AG04450 (cell line): ENCODE results near the gene PARD6G. TPM values are rescaled to one million over a fixed set of nuclear protein-coding genes. Genes with fewer than 3 reads are reported as not detected.

Experiments used
- CTCF ChIA-PET: fragments of 300-600, 350-600 bp; formaldehyde crosslinking; extraction: SDS; loops from one replicate; lab custom pipeline; 2022; ENCODE audit warnings: antibody characterized with exemption, inconsistent platforms; lab: Charles Lee
- POLR2A ChIA-PET: fragments of 350-600 bp; formaldehyde crosslinking; extraction: SDS; loops from one replicate; lab custom pipeline; 2021; ENCODE audit warnings: antibody characterized with exemption, inconsistent platforms; lab: Yijun Ruan, JAX
- DNase-seq: peaks from one replicate; pipeline ENCODE4 v3.0.0-alpha.2; 2011; ENCODE audit warnings: low read depth, low spot score
- H3K27ac ChIP-seq: one replicate; pipeline ENCODE4 v1.5.1; 2012; ENCODE audit warnings: low read depth, low read length, control low read depth
- H3K27me3 ChIP-seq: one replicate; pipeline ENCODE4 v1.6.0; 2012; ENCODE audit warnings: low read length; ENCODE audit not compliant: control insufficient read depth, insufficient read depth
- H3K4me3 ChIP-seq: 2 replicates; pipeline ENCODE4 v1.5.1; 2011; ENCODE audit warnings: mild to moderate bottlenecking, low read depth, low read length, control low read depth
- H3K9me3 ChIP-seq: 2 replicates; pipeline ENCODE4 v1.5.1; 2012; ENCODE audit warnings: low read length; ENCODE audit not compliant: control insufficient read depth, insufficient read depth
- CTCF ChIP-seq: IDR thresholded peaks from 2 replicates; pipeline ENCODE4 v1.5.1; 2011; ENCODE audit warnings: low read depth, low read length, control low read depth, inconsistent platforms
- polyA plus RNA-seq: library from polyadenylated mRNA; depleted of rRNA; stranded (reverse); fragments of >200 nt; gene quantifications from 2 replicates; pipeline ENCODE4 v1.2.3, GENCODE V29; 2011

The PARD6G gene
- polyA plus RNA-seq, 1 experiment = 11.2 TPM

- ChIA-PET CTCF (interaction anchor here (0.8 to 1.1 kb wide), 2 partner anchors 18 to 21 kb away, joined by 3 to 6 read pairs; no protein-coding TSS in a partner anchor), POLR2A (no interaction called here)
- H3K27me3 ChIP-seq = no peaks in the 10 kb centered on the region
- no peak overlapping the region for H3K4me3 ChIP-seq
- no peak overlapping the region for H3K27ac ChIP-seq
- H3K9me3 ChIP-seq = no peaks in the 10 kb centered on the region; the same call in 1 of the 2 replicates
- no peak for TF ChIP-seq CTCF
- no peak for DNase-seq
These were observed 71.7 kb downstream of the PARD6G start for GRCh38 chr18:80175451-80176204.

- TF ChIP-seq CTCF = no peak
- no peaks in the 10 kb centered on the region for H3K27me3 ChIP-seq
- no peak for DNase-seq
- H3K9me3 ChIP-seq = peaks cover 2% of the 10 kb centered on the region; the same call in 1 of the 2 replicates
- no peak overlapping the region for H3K27ac ChIP-seq
- ChIA-PET CTCF (no interaction called here), POLR2A (no interaction called here)
- no peak overlapping the region for H3K4me3 ChIP-seq
These were observed 74.3 kb downstream of the PARD6G start for GRCh38 chr18:80173060-80173459.

DNA sequence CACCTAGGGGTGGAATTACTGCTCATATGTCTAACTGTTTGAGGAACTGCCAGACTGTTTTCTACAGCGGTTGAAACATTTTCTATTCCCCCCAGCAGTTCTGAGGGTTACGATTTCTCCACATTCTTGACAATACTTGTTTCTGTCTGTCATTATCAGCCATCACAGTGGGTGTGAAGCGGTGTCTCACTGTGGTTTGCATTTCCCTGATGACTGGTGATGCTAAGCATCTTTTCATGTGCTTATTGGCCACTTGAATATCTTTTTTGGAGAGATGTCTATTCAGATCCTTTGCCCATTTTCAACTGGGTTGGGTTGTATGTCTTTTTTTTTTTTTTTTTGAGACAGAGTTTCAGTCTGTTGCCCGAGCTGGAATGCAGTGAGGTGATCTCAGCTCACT is 75.3 kb downstream of the PARD6G start:
- CTCF ChIA-PET = no interaction called here
- no peak for TF ChIP-seq CTCF

DNA sequence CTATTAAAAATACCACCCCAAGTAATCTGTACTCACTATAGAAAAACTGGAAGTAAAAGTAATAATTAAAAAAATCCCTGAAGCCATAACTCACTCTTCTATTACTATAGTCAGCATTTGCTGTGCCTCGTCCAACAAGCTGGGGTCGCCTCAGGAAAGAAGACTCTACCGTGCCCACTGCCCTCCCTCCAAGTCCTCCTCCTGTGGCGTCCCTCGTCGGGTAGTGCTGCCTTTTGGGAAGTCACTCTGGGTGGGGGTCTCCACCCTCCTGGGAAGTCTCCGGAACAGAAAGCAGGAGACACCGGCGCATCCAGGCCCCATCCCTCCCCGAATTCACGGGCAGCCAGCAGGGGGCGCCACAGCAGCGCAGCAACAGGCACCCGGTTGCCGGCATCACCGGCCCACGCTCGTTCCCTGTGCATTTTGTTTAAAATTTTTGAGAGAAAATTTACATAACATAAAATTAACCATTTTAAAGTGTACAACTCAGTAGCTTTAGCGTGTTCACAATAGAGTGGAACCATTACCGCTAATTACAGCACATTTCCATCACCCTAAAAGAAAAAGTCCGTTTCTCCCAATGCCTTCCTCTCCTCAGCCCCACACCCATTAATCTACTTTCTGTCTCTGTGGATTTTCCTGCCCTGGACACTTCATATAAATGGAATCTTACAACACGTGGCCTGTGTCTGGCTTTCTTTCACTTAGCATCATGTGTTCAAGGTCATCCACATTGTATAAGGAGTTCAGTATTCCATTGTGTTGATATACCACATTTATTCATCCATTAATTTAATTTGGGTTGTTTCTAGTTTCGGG is 76.1 kb downstream of the PARD6G start:
- peak; percentile 80 for TF ChIP-seq CTCF
- H3K9me3 ChIP-seq = peaks cover 2% of the 10 kb centered on the region; the same call in 1 of the 2 replicates
- peak overlapping the region; percentile 11 for H3K27ac ChIP-seq
- peak; percentile 24 for DNase-seq
- no peaks in the 10 kb centered on the region for H3K27me3 ChIP-seq
- ChIA-PET POLR2A (no interaction called here), CTCF (interaction anchor here (0.6 to 3.3 kb wide), 18 partner anchors 8 to 85 kb away, joined by 3 to 29 read pairs (median 4); partner anchors contain the start of gene PARD6G)
- H3K4me3 ChIP-seq = peak overlapping the region; percentile 27; the same call in 1 of the 2 replicates

More for the DNA sequence above, 75.3 kb downstream of the PARD6G start:
- H3K27me3 ChIP-seq = no peaks in the 10 kb centered on the region
- no peak overlapping the region for H3K27ac ChIP-seq
- no peak overlapping the region for H3K4me3 ChIP-seq
- no peak for DNase-seq
- peaks cover 2% of the 10 kb centered on the region; the same call in 1 of the 2 replicates for H3K9me3 ChIP-seq
- POLR2A ChIA-PET = no interaction called here
